Activated naive CD8-positive, alpha-beta T cell (primary cell): ENCODE measurements around the gene CSF1.
A peak's percentile ranks its signal among the peaks of the same experiment; 100 is the strongest.
"Not testable (repeated sequence)": the region's sequence is repeated elsewhere in the genome, so short reads cannot be mapped to it uniquely, and the experiment has no call there.

Experiments
- H3K27ac Mint-ChIP-seq: one replicate; pipeline ENCODE4 v1.8.0; 2021; ENCODE audit warnings: mixed read lengths
- H3K27me3 Mint-ChIP-seq: one replicate; pipeline ENCODE4 v1.8.0; 2021; ENCODE audit warnings: mixed read lengths
- H3K36me3 Mint-ChIP-seq: one replicate; pipeline ENCODE4 v1.8.0; 2021; ENCODE audit warnings: mixed read lengths
- H3K4me1 Mint-ChIP-seq: one replicate; pipeline ENCODE4 v1.8.0; 2021; ENCODE audit warnings: low read depth, mixed read lengths
- H3K4me3 Mint-ChIP-seq: one replicate; pipeline ENCODE4 v1.8.0; 2021; ENCODE audit warnings: mild to moderate bottlenecking, mixed read lengths
- H3K9me3 Mint-ChIP-seq: one replicate; pipeline ENCODE4 v1.8.0; 2021; ENCODE audit warnings: low read depth, mixed read lengths

Gene CSF1

DNA sequence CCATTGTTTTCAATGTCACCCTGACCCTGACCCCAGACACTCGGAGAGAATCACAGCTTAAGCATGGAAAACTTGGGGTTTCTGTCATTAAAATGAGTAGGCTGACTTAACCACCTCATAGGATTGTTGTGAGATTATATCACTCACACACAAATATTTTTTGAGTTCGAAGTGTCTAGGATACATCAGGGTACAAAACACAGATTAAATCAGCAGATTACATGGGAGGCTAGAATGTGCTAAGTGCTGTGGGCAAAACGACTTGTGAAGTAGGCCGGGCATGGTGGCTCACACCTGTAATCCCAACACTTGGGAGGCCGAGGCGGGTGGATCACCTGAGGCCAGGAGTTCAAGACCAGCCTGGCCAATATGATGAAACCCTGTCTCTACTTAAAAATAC is 31.3 kb upstream of the CSF1 start:
- H3K36me3 Mint-ChIP-seq, H3K27ac Mint-ChIP-seq, H3K4me3 Mint-ChIP-seq, H3K27me3 Mint-ChIP-seq, H3K4me1 Mint-ChIP-seq, H3K9me3 Mint-ChIP-seq: not testable (repeated sequence)

- Mint-ChIP-seq H3K27ac (peak overlapping the region; percentile 66), H3K4me1 (no peaks in the 10 kb centered on the region), H3K36me3 (no peaks in the 10 kb centered on the region), H3K4me3 (no peak overlapping the region), H3K27me3 (no peaks in the 10 kb centered on the region), H3K9me3 (no peaks in the 10 kb centered on the region)
Observed at GRCh38 chr1:109879881-109880525, 30.6 kb upstream of the CSF1 start.

GRCh38 chr1:109880971-109881894 is 29.4 kb upstream of the CSF1 start:
- no peak overlapping the region for H3K4me3 Mint-ChIP-seq
- H3K36me3 Mint-ChIP-seq = no peaks in the 10 kb centered on the region
- no peaks in the 10 kb centered on the region for H3K4me1 Mint-ChIP-seq
- H3K27me3 Mint-ChIP-seq = no peaks in the 10 kb centered on the region
- H3K9me3 Mint-ChIP-seq = no peaks in the 10 kb centered on the region
- no peak overlapping the region for H3K27ac Mint-ChIP-seq

DNA sequence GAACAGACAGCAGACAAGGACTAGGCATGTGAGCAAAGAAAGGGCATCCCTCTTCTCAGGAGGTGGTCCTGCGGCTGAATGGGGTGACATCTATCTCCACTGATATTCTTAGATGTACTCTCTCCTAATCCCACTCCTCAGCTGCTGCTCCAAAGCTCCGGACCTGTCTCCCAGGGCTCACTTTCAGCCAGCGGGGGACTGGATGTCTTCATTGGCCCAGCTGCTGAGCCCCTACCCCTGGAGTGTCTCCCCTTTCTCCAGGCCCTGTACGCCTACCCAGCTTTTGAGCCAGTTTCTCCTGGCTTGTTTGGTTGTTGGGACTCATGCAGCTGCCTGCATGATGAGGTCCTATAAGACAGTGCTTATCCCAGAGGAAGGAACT is 28.8 kb upstream of the CSF1 start:
- Mint-ChIP-seq H3K27me3 (no peaks in the 10 kb centered on the region), H3K27ac (no peak overlapping the region), H3K9me3 (no peaks in the 10 kb centered on the region), H3K36me3 (no peaks in the 10 kb centered on the region), H3K4me1 (no peaks in the 10 kb centered on the region), H3K4me3 (no peak overlapping the region)

- Mint-ChIP-seq H3K9me3 (no peaks in the 10 kb centered on the region), H3K27me3 (no peaks in the 10 kb centered on the region), H3K4me1 (no peaks in the 10 kb centered on the region), H3K27ac (no peak overlapping the region), H3K36me3 (no peaks in the 10 kb centered on the region), H3K4me3 (no peak overlapping the region)
Observed at GRCh38 chr1:109882288-109883245, 28.1 kb upstream of the CSF1 start.

- peak overlapping the region; percentile 16 for H3K27ac Mint-ChIP-seq
Observed at GRCh38 chr1:109883248-109883955, 27.2 kb upstream of the CSF1 start.

DNA sequence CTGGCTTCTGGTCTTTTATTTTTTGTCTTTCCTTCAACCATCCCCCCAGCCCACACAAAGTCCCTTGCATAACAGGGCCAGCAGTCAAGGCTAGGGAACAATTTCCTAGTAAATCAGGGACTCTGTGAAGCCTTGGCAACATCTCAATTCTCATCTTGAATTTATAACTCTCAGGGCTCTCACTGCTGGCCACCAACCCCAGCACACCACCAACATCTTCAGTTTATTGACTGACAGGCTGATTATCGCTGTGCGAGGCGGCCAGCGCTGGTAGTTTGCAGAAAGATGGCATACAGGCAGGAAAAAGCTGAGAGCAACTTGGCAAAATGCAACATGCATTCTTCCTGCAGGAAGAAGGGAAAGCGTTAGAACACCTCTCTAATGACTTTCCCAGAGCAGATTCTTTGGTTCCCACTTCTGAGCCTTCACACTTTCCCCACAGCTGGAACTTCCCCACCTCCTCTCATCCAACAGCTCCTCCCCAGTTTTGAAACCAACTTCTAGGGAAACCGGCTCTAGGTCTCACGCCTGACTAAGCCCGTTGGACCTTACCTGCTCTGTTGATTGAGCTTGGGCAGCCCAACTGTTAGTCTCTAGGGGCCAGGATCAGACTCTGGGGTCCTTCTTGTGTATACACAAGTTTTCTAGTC is 26.3 kb upstream of the CSF1 start:
- Mint-ChIP-seq H3K4me3 (no peak overlapping the region), H3K36me3 (no peaks in the 10 kb centered on the region), H3K27ac (no peak overlapping the region), H3K27me3 (no peaks in the 10 kb centered on the region), H3K9me3 (no peaks in the 10 kb centered on the region), H3K4me1 (peaks cover 3% of the 10 kb centered on the region)

More at GRCh38 chr1:109883248-109883955, 27.2 kb upstream of the CSF1 start:
- Mint-ChIP-seq H3K9me3 (no peaks in the 10 kb centered on the region), H3K4me3 (no peak overlapping the region), H3K4me1 (no peaks in the 10 kb centered on the region), H3K36me3 (no peaks in the 10 kb centered on the region), H3K27me3 (no peaks in the 10 kb centered on the region)

GRCh38 chr1:109885589-109885988 is 25.1 kb upstream of the CSF1 start:
- H3K4me1 Mint-ChIP-seq = peaks cover 12% of the 10 kb centered on the region
- H3K27ac Mint-ChIP-seq = no peak overlapping the region
- H3K9me3 Mint-ChIP-seq = no peaks in the 10 kb centered on the region
- no peaks in the 10 kb centered on the region for H3K36me3 Mint-ChIP-seq
- H3K27me3 Mint-ChIP-seq = no peaks in the 10 kb centered on the region
- no peak overlapping the region for H3K4me3 Mint-ChIP-seq

GRCh38 chr1:109886827-109887226 is 23.8 kb upstream of the CSF1 start:
- no peak overlapping the region for H3K4me3 Mint-ChIP-seq
- H3K27ac Mint-ChIP-seq = no peak overlapping the region
- peaks cover 23% of the 10 kb centered on the region for H3K4me1 Mint-ChIP-seq

DNA sequence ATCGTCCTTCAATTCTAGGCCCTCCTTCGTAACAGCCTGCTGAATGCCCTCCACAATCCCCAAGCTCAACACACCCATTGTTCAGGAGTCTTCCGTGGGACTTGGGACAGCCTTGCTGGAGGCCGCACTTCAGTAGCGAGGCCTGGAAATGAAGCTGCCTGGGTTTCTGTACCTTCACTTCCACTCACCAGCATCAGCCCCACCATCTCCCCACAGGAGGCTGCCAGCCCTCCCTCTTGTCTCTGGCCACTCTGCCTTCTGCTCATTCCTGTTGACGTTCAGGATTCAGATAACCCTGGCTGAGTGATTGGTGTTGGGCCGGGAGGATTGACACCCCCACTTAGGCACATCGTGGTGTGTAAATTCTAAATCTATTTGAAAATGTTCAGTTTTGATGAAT is 23.4 kb upstream of the CSF1 start:
- H3K27ac Mint-ChIP-seq = peak overlapping the region; percentile 25
- no peaks in the 10 kb centered on the region for H3K9me3 Mint-ChIP-seq
- no peaks in the 10 kb centered on the region for H3K27me3 Mint-ChIP-seq
- H3K4me3 Mint-ChIP-seq = no peak overlapping the region
- H3K4me1 Mint-ChIP-seq = peaks cover 25% of the 10 kb centered on the region
- no peaks in the 10 kb centered on the region for H3K36me3 Mint-ChIP-seq

More at GRCh38 chr1:109886827-109887226, 23.8 kb upstream of the CSF1 start:
- Mint-ChIP-seq H3K36me3 (no peaks in the 10 kb centered on the region), H3K9me3 (no peaks in the 10 kb centered on the region), H3K27me3 (no peaks in the 10 kb centered on the region)

DNA sequence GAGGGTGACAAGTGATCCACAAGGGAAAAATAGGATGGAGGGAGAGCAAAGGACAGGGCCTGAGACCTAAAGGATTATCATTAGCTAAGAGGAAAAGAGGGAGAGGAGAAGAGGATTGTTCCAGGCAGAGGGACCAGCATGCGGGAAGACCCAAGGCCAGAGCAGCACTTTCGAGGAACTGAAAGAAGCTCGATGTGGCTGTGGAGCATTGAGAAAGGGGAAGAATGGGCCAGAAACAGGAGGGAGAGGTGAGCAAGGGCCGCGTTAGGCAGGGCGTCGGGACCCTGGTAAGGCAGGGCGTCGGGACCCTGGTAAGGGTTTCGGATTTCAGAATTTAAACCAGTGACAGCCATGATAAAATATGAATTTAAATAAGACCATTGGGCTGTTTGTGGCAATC is 22.8 kb upstream of the CSF1 start:
- Mint-ChIP-seq H3K36me3 (no peaks in the 10 kb centered on the region), H3K4me3 (no peak overlapping the region), H3K4me1 (peaks cover 25% of the 10 kb centered on the region), H3K27me3 (no peaks in the 10 kb centered on the region), H3K9me3 (no peaks in the 10 kb centered on the region), H3K27ac (no peak overlapping the region)

- H3K27me3 Mint-ChIP-seq = no peaks in the 10 kb centered on the region
- H3K36me3 Mint-ChIP-seq = no peaks in the 10 kb centered on the region
- H3K27ac Mint-ChIP-seq = peak overlapping the region; percentile 1
- peaks cover 25% of the 10 kb centered on the region for H3K4me1 Mint-ChIP-seq
- no peaks in the 10 kb centered on the region for H3K9me3 Mint-ChIP-seq
- no peak overlapping the region for H3K4me3 Mint-ChIP-seq
Observed at GRCh38 chr1:109889094-109889493, 21.6 kb upstream of the CSF1 start.

DNA sequence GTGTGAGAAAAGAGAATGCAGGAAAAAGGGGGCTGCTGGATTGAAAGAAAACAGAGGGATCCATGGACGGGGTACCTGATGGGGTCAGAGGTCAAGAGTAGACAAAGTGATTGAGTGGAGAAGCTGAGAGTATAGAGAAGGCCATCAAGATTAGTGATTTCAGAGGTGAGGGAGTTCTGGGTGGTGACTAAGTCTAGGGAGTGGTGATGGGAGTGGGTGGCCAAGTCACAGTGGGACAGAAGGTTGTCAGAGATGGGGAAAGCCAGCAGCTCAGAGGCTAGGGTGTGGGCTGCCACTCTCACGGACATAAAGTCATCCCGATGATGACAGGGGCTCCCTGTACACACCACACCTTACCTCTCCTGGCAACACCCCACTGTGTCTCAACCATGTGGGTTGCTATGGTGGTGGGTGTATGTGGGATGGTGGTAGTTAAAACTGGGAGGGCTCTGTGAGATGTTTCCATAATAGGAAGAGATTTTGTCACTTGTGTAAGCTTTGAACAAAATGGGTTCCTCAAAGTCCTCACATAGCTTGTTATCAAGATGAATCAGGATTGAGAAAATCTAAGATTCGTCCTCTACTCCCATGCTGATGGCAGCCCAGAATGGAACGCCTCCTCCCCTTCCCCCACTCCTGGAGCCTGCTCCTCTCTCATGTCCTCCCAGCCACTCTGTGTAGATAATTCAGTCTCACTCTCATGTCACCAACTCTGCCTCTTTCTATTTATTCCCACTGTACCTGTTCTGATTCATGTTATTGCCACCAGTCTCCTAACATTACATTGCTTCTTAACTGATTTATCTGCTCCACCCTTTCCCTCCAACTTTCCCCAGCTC is 20.3 kb upstream of the CSF1 start:
- Mint-ChIP-seq H3K27me3 (no peaks in the 10 kb centered on the region), H3K27ac (peak overlapping the region; percentile 43), H3K36me3 (no peaks in the 10 kb centered on the region), H3K4me3 (peak overlapping the region; percentile 0), H3K4me1 (peaks cover 25% of the 10 kb centered on the region), H3K9me3 (no peaks in the 10 kb centered on the region)
